ENCODE data around the gene GSTM1. TPM values are rescaled to one million over a fixed set of nuclear protein-coding genes. Genes with fewer than 3 reads are reported as not detected.

The GSTM1 gene
- total and polyA plus RNA-seq, 2 donors (not counting 1 experiment from before 2014, with no cell fraction given), result 30.5 to 40.0 TPM

DNA sequence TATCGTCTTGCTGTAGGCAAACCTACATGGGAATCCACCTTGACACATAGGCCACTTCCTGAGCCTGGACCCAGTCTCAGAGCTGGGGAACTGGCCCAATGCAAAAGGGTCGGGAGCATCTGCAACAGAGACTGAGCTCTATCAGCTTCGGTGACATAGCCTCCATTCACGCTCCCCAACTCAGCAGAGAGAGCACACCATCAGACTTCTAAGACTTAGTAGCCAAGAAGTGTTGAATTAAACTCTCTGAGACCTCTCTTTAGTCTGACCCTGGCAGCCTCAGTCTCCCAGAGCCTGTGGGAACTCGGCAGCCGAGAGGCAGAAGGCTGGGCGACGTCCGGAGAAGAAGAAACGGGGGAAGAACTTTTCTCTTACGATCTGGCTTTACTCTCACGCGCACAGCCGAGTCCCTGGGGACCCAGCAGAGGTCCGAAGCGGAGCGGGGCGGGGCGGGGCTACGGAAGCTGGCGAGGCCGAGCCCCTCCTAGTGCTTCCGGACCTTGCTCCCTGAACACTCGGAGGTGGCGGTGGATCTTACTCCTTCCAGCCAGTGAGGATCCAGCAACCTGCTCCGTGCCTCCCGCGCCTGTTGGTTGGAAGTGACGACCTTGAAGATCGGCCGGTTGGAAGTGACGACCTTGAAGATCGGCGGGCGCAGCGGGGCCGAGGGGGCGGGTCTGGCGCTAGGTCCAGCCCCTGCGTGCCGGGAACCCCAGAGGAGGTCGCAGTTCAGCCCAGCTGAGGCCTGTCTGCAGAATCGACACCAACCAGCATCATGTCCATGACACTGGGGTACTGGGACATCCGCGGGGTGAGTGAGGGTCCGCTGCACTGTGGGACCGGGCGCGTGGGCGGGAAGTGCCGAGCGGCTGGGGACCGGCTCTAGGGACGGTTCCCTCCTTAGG, 31.8 kb upstream of the GSTM1 start, which contains the start of gene GSTM4:
Gene GSTM4, plus strand, starts transcription at position 485 of the 905 bp plus-strand sequence. Its CDS starts 291 bp downstream, at position 776.
- Histone ChIP-seq H3K79me2 (ENCODE audit: control insufficient read depth, insufficient read depth, low read length) (no peaks in the 10 kb centered on the region), H3K4me3 (ENCODE audit: control extremely low read depth in 1 of 5, extremely low read depth in 1 of 5, insufficient read depth in 1 of 5, low read depth in 2 of 5, low read length in 4 of 5) (peak within 1 kb of the TSS; percentile 45 to 97 (median 90)), H2AFZ (ENCODE audit: insufficient read depth, low read depth, low read length, poor library complexity, severe bottlenecking) (peak within 1 kb of the TSS; percentile 91), H3K36me3 (replicated peaks in 1 of 2; ENCODE audit: control extremely low read depth in 1 of 2, control insufficient read depth in 1 of 2, extremely low read depth in 1 of 2, insufficient read depth in 2 of 2, low read length in 1 of 2) (peaks cover 0 to 9% of the 10 kb centered on the region in 2 experiments), H3K4me2 (replicated peaks; ENCODE audit: low read depth, low read length, poor library complexity, severe bottlenecking) (peak within 1 kb of the TSS; percentile 93), H3K4me1 (ENCODE audit: control insufficient read depth in 2 of 2, insufficient read depth in 2 of 2, low read length in 2 of 2) (peaks cover 11 to 17% of the 10 kb centered on the region in 2 donors), H3K9me3 (ENCODE audit: control extremely low read depth in 1 of 3, control insufficient read depth in 2 of 3, insufficient read depth in 1 of 3, low read length in 2 of 3) (no peaks in the 10 kb centered on the region), H3K27me3 (replicated peaks in 1 of 4; ENCODE audit: control extremely low read depth in 1 of 4, control insufficient read depth in 3 of 4, insufficient read depth in 4 of 4, low read length in 3 of 4) (peaks cover 0 to 6% (median 0%) of the 10 kb centered on the region in 4 experiments), H4K20me1 (ENCODE audit: control insufficient read depth, insufficient read depth, low read length, poor library complexity, severe bottlenecking) (no peaks in the 10 kb centered on the region), H3K9ac (ENCODE audit: low read length) (peak within 1 kb of the TSS; percentile 85), H3K27ac (ENCODE audit: low read length in 2 of 2) (peak within 1 kb of the TSS; percentile 37 to 76)
- CTCF ChIA-PET, result interaction anchor here (1.2 to 5.8 kb wide), 6 partner anchors 15 to 329 kb away, joined by 3 to 42 read pairs (median 10); partner anchors contain the start of genes AHCYL1 and GNAI3
- Mint-ChIP-seq H3K27ac (peak within 1 kb of the TSS; percentile 93), H3K4me3 (peak within 1 kb of the TSS; percentile 96), H3K27me3 (peaks cover 20% of the 10 kb centered on the region), H3K9me3 (ENCODE audit: insufficient read depth) (no peaks in the 10 kb centered on the region), H3K4me1 (peaks cover 23% of the 10 kb centered on the region)
- DNase-seq (peak; percentile 90), ATAC-seq (ENCODE audit: low read depth) (peak; percentile 96)
- intact Hi-C loops (cut with micrococcal nuclease), result loop anchor here (1.0 to 10.0 kb wide), 4 partner anchors 13 to 328 kb away; partner anchors contain the start of genes AHCYL1, ATXN7L2 and GNAI3
- WGBS (ENCODE audit: insufficient coverage), result 1% methylated on average over 50 of the region's 54 CpGs
- POLR2A ChIA-PET, result interaction anchor here (0.6 to 1.5 kb wide), 8 partner anchors 17 to 1455 kb away, joined by 3 to 4 read pairs (median 4); partner anchors contain the start of genes AMPD2, GNAT2 and GSTM1
- TF ChIP-seq CTCF (IDR thresholded peaks at IDR 0.05) (no peak), EZH2 (IDR thresholded peaks at IDR 0.05; ENCODE audit: borderline replicate concordance, insufficient read depth, low read depth, low read length, poor library complexity, severe bottlenecking) (no peak)
